Measurements from ENCODE around the gene SYMPK.

Gene SYMPK

GRCh38 chr19:45885556-45886426, 22.8 kb upstream of the SYMPK start, which contains the start of gene IRF2BP1:
TSS of gene IRF2BP1 (minus strand) at chr19:45886141. CDS start at chr19:45885774, 367 bp downstream.
- no peak for TF ChIP-seq CSRNP3 (CRISPR knock-in tag; IDR thresholded peaks at IDR 0.05)
- TF ChIP-seq ESRRG (CRISPR knock-in tag; IDR thresholded peaks at IDR 0.05), result 0 out of 2 replicates have a peak, but pooled peaks have one; percentile 50
- TF ChIP-seq CREB5 (CRISPR knock-in tag; IDR thresholded peaks at IDR 0.05; ENCODE audit: low read depth), result 0 out of 2 replicates have a peak, but pooled peaks have one; percentile 35
- peak; percentile 80 for ATAC-seq

GRCh38 chr19:45884682-45885555, 22.0 kb upstream of the SYMPK start:
- no peak for TF ChIP-seq ZNF8 (CRISPR knock-in tag; IDR thresholded peaks at IDR 0.05)
- no peak for TF ChIP-seq CSRNP3 (CRISPR knock-in tag; IDR thresholded peaks at IDR 0.05)
- TF ChIP-seq ZFP30 (CRISPR knock-in tag; IDR thresholded peaks at IDR 0.05), result no peak
- TF ChIP-seq ZNF70 (CRISPR knock-in tag; IDR thresholded peaks at IDR 0.05), result no peak
- TF ChIP-seq CREB5 (CRISPR knock-in tag; IDR thresholded peaks at IDR 0.05; ENCODE audit: low read depth), result no peak
- no peak for TF ChIP-seq ISL1 (CRISPR knock-in tag; IDR thresholded peaks at IDR 0.05)
- TF ChIP-seq POU6F1 (CRISPR knock-in tag; IDR thresholded peaks at IDR 0.05; ENCODE audit: borderline replicate concordance, low read depth), result no peak
- no peak for TF ChIP-seq ARNTL (CRISPR knock-in tag; IDR thresholded peaks at IDR 0.05; ENCODE audit: borderline replicate concordance, low read depth)
- no peak for TF ChIP-seq BACH2 (CRISPR knock-in tag; IDR thresholded peaks at IDR 0.05; ENCODE audit: borderline replicate concordance)
- TF ChIP-seq ZNF565 (CRISPR knock-in tag; conservative IDR thresholded peaks at IDR 0.05; ENCODE audit: low read depth), result no peak
- TF ChIP-seq PATZ1 (CRISPR knock-in tag; IDR thresholded peaks at IDR 0.05; ENCODE audit: borderline replicate concordance), result no peak
- no peak for TF ChIP-seq TCF4 (CRISPR knock-in tag; IDR thresholded peaks at IDR 0.05; ENCODE audit: borderline replicate concordance)
- TF ChIP-seq CSDC2 (CRISPR knock-in tag; IDR thresholded peaks at IDR 0.05), result no peak
- no peak for TF ChIP-seq TSHZ2 (CRISPR knock-in tag; IDR thresholded peaks at IDR 0.05)
- no peak for TF ChIP-seq PPARA (CRISPR knock-in tag; IDR thresholded peaks at IDR 0.05; ENCODE audit: borderline replicate concordance)
- no peak for TF ChIP-seq RARB (CRISPR knock-in tag; IDR thresholded peaks at IDR 0.05)
- TF ChIP-seq OSR1 (CRISPR knock-in tag; IDR thresholded peaks at IDR 0.05), result no peak
- TF ChIP-seq TOX (CRISPR knock-in tag; IDR thresholded peaks at IDR 0.05; ENCODE audit: borderline replicate concordance), result no peak
- ATAC-seq, result no peak; the same call in 2 of the 3 replicates
